ENCODE data around the gene SLC6A9.

SLC6A9 gene

DNA sequence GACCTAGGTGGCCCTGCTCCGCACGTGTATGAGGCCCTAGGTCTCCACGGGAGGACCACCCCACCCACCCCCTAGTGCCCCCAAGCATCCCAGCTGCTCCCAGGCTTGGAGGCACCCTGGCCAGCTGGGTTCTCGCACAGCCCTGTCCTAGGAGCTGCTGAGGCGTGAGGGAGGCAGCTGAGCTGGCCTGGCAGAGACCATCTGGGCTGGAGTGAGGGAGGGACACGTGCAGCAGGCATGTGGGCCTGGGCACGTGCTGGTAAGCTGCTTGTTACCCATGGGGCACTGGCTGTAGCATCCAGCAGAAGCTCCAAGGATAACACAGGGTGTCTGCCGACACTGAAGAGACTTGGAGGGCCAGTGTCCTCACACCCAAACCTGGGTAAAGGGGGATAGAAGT lies 10.1 kb downstream of the SLC6A9 start:
- no peak for DNase-seq (ENCODE audit: low spot score)

GRCh38 chr1:44020464-44020863 lies 10.8 kb downstream of the SLC6A9 start:
- DNase-seq (ENCODE audit: low spot score): no peak
- TF ChIP-seq CTCF (IDR thresholded peaks at IDR 0.05; ENCODE audit: extremely low read depth, missing control alignments): no peak

More for the DNA sequence above, 10.1 kb downstream of the SLC6A9 start:
- TF ChIP-seq CTCF (IDR thresholded peaks at IDR 0.05; ENCODE audit: extremely low read depth, missing control alignments): no peak

- DNase-seq (ENCODE audit: low spot score): no peak
- no peak for TF ChIP-seq CTCF (IDR thresholded peaks at IDR 0.05; ENCODE audit: extremely low read depth, missing control alignments)
Observed at GRCh38 chr1:44019466-44019948, 11.8 kb downstream of the SLC6A9 start.

DNA sequence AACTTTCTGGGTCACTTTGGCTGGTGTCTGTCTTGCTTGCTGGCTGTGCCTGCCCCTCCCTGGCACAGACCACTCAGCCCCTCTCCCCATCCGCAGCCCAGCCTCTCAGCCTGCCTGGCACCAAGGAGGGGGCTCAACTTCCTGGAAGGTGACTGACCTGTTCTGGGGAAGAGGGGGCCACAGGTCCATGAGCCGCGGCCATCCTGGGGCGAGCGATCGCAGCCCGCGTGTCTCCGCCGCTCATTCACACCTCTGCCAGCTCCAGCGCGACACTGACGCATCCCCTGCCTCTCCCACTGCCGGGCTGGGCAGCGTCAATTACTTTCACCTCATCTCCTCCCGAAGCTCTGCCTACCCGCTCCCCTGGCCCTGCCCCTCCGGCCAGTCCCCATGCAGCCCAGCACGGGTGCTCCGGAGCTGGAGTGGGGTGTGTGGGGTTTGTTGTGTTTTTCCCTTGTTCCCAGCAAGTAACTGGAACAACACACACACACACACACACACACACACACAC lies 14.3 kb downstream of the SLC6A9 start:
- DNase-seq (ENCODE audit: low spot score): no peak
- TF ChIP-seq CTCF (IDR thresholded peaks at IDR 0.05; ENCODE audit: extremely low read depth, missing control alignments): no peak

- no peak for TF ChIP-seq CTCF (IDR thresholded peaks at IDR 0.05; ENCODE audit: extremely low read depth, missing control alignments)
- no peak for DNase-seq (ENCODE audit: low spot score)
Observed at GRCh38 chr1:44016041-44016889, 15.0 kb downstream of the SLC6A9 start.

GRCh38 chr1:44015206-44015605 lies 16.1 kb downstream of the SLC6A9 start:
- DNase-seq (ENCODE audit: low spot score): no peak
- TF ChIP-seq CTCF (IDR thresholded peaks at IDR 0.05; ENCODE audit: extremely low read depth, missing control alignments): no peak

- no peak for DNase-seq (ENCODE audit: low spot score)
- TF ChIP-seq CTCF (IDR thresholded peaks at IDR 0.05; ENCODE audit: extremely low read depth, missing control alignments): no peak
Observed at GRCh38 chr1:44014365-44015104, 16.7 kb downstream of the SLC6A9 start.

All from GM20000 (cell line).